HG02588 (cell line): ENCODE data around the gene PALLD.
"Not testable (repeated sequence)": the region's sequence is repeated elsewhere in the genome, so short reads cannot be mapped to it uniquely, and the experiment has no call there.

ENCODE experiments used
- ATAC-seq: cut with Tn5 transposase; IDR thresholded peaks from one replicate; pipeline ENCODE4 v1.9.1; 2021; ENCODE audit warnings: mild to moderate bottlenecking, moderate library complexity; ENCODE audit not compliant: unreplicated experiment

PALLD gene

GRCh38 chr4:168496834-168497233, at the start of gene PALLD:
Gene PALLD, plus strand, starts transcription at chr4:168497052.
- ATAC-seq, result no peak

GRCh38 chr4:168449063-168449462, 47.8 kb upstream of the PALLD start:
- not testable (repeated sequence) for ATAC-seq

DNA sequence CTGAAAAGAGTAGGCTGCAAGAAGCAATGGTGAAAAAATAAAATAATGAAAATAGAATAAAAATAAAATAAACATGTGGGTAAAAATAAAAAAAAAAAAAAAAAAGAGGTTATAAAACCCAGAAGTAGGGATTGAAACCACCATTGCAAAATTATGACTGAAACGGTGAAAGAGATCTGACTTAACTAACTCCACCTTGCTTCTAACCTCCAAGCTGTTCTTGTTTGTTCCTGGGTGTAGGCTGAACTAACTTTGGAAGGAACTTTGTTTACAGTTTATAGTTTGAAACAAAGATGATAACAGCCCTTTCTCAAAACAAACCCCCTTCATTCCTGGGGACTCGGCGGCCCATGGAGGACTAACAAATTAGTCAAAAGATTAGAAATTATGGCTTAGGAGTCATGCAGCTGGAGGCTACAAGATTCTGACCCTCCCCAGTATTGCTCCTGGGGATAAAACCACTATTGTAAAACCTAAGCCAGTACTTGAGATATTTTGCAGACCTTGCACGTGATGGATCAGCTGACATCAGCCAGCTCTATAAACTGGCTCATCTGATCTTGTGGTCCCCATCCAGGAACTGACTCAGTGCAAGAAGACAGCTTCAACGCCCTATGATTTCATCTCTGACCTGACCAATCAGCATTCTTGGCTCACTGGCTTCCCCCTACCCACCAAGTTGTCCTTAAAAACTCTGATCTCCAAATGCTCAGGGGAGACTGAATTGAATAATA, 47.0 kb upstream of the PALLD start:
- ATAC-seq, result no peak

DNA sequence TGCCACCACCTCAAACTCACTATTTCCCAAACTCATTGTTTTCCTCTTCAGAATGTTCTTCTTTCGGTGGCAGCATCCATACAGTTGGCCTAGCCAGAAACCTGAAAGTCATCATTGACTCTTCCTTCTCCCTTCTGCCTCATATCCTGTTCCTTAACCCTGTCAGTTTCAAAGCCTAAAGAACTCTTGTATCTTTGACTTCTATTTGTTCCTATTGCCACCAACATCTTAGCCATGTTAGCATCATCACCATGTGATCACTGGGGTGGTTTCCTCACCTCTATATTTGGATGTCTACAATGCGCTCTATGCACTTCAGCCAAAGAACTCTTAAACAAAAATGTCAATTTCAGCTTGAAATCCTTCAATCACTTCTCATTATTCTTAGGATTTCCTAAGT, 45.5 kb upstream of the PALLD start:
- no peak for ATAC-seq

DNA sequence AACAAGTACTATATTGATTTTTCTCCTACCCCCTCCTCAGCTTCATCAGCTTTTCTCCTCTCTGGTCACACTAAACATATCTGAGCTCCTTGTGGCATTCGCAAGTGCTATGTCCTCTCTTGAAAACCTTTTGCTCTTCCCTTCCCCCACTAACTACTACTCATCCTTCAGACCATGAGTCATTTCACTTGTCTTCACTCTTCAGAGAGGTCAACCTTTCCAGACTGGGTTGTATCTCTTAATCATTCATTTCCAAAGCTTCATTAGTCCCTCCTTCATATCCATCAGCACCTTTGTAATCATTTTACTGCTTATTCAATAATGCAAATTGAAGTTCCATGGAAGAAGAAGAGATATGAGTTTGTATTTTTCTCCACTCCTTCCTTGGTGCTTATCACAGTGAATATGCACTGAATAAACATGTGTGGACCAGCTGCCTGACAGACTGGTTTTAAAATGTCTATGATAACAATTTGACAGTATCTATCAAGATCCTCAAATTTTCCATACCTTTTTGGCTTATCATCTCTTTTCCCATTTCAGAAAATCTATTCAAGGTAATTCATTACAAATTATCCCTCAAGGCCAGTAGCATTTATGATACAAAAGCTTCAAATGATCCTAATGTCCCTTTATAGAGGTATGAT, 45.0 kb upstream of the PALLD start:
- ATAC-seq, result peak; percentile 83

GRCh38 chr4:168453146-168453545, 43.7 kb upstream of the PALLD start:
- no peak for ATAC-seq

DNA sequence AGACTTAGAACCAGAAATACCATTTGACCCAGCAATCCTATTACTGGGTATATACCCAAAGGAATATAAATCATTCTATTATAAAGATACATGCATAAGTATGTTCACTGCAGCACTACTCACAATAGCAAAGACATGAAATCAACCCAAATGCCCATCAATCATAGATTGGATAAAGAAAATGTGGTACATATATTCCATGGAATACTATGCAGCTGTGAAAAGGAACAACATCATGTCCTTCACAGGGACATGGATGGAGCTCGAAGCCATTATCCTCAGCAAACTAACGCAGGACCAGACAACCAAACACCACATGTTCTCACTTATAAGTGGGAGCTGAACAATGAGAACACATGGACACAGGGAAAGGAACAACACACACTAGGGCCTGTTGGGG, 38.6 kb upstream of the PALLD start:
- ATAC-seq, result not testable (repeated sequence)

- no peak for ATAC-seq
These were observed 35.0 kb upstream of the PALLD start for GRCh38 chr4:168461821-168462220.

GRCh38 chr4:168472920-168473319, 23.9 kb upstream of the PALLD start:
- no peak for ATAC-seq

GRCh38 chr4:168474660-168475320, 22.1 kb upstream of the PALLD start:
- ATAC-seq, result no peak

- no peak for ATAC-seq
These were observed 21.1 kb upstream of the PALLD start for GRCh38 chr4:168475745-168476144.

GRCh38 chr4:168478868-168479267, 18.0 kb upstream of the PALLD start:
- ATAC-seq, result no peak

GRCh38 chr4:168480931-168481611, 15.8 kb upstream of the PALLD start:
- ATAC-seq, result no peak

DNA sequence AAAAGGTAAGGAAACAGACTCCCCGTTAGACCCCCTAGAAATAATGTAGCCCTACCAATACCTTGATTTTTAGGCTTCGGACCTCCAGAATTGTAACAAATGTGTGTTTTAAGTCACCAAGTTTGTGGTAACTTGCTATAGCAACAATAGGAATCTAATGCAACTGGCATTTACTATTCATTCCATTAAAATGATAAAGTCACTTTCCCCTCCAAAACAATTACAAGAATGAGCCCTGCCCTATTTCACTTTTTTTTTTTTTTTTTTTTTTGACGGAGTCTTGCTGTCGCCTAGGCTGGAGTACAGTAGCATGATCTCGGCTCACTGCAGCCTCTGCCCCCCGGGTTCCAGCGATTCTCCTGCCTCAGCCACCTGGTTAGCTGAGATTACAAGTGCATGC, 13.0 kb upstream of the PALLD start:
- no peak for ATAC-seq

GRCh38 chr4:168484626-168485025, 12.2 kb upstream of the PALLD start:
- ATAC-seq, result no peak

DNA sequence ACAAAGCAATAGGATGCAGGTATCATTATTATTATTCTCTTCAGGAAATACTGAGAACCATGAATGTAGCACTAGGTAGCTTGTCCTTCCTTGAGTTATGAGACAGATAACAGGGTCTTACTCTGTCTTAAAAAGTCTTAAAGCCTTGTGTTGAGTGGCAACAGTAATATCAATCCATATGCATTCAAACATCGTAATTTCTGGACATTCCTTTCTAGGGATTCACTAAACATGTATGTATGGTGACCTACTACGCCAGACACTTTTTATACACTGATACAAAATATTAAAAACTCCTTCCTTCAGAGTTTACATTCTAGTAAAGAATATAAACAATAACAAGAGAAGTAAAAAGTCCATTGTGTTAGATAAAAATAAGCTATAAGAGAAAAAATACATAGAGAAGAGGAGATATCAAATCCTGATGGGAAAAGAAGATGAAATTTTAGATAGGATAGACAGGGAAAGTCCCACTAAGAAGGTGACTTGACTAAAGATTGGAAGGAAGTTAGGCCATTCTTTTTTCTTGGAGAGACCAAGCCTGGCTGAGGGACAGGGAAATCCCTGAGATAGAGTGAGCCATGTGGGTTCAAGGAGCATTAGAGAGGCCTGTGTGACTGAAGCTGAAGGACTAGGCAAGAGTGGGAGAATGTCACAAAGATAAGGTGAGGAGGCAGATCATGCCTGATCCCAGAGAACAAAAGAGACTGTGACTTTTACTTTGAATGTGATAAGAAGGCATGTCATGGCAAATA, 11.5 kb upstream of the PALLD start:
- no peak for ATAC-seq

DNA sequence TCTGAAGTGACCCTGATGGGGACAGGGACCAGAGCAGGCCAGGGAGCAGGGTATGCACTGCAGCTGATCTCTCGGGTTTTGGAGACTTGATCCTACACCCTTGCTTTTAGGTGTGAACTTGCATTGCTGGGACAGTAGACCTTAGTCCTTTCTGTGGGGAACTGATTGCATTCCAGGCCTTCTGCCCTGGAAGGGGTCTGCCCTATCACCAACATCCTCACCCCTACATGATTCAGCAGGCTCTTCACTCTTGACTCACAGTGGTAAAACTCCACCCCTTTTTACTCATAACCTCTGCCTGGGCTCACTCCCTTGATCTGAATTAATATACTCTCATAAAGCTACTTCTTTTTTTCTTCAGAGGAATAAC, 10.0 kb upstream of the PALLD start:
- no peak for ATAC-seq

DNA sequence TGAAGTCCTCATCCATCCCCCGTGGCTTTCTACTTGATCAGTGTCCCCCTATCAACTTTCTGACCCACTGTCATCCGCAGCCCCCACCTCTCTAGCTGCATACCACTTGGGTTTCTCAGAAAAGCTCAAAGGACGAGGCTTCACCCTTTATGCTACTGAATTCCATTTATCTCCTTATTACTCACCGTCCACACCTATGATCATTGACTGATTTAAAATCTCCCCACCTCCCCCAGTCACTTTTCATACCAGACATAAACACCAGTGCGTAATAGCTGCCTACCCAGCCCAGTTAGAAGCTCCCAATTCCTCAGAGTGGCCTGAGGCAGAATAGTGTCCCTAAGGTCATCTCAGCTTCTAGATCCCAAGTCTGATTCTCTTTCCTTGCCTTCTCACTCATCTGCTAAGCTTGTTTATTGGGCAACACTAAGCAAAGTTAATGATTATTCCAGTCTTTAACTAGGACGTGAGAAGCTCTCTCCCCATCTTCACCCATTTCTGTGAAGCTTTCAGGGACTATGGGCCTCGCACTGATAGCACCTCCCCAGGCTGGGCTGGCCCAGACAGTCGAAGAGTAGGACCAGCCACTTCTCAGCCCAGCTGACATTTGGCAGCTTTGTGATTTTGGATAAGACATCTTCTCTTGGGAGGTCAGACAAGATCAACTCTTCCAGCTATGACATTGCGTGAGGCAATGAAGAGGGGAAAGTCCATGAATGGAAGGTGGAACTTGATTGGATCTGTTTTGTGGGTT, 9.4 kb upstream of the PALLD start:
- ATAC-seq, result no peak

DNA sequence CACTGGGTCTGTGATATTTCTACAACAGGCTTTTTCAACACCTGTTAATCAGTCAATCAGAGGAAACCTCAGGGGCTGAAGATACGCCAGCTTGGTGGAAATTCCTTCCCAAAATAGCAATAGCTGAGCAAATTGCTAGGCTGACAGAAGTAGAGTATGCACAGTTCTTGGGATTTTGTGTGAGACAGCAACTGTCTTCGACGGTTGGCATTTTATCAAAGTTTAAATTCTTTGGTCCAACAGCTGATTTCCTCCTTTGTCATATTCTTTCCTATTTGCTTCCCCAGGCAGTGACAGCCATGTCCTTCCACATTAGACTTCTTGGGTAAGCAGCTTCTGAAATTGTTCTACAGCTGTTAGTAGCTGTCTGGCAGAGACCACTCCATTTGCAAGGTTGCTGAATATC, 8.0 kb upstream of the PALLD start:
- ATAC-seq, result no peak

DNA sequence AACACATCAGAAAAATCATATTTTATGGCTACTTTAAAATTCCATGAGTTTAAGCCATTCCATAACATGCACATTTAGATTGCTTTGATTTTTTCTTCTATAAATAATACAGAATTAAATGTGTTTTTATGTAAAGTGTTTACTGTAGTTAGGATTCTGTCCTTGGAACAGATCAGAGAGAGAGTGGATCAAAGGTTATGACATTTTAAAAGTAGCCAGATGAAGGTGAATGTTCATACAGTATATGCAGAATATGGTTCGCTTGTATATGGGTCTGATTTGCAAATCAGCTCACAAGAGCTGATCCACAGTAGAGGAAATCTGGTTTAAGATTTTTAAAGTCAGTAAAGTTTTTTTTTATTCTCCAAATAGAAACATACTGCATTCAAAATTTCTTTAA, 7.2 kb upstream of the PALLD start:
- ATAC-seq, result no peak
